Left kidney (tissue), 2 donors: ENCODE measurements around the gene DHRSX. TPM values are rescaled to one million over a fixed set of nuclear protein-coding genes. Genes with fewer than 3 reads are reported as not detected.
"Not testable (repeated sequence)": the region's sequence is repeated elsewhere in the genome, so short reads cannot be mapped to it uniquely, and the experiment has no call there.

Experiments used
- DNase-seq: peaks from one replicate; pipeline ENCODE4 v3.0.0-alpha.2; 2013
- polyA plus RNA-seq: library from polyadenylated mRNA; unstranded; fragments of 120-200 nt; gene quantifications from one replicate; pipeline ENCODE4 v1.2.1, GENCODE V29; 2013; ENCODE audit not compliant: insufficient read length

Gene DHRSX
- polyA plus RNA-seq, 1 donor, result 27.5 TPM

GRCh38 chrX:2397229-2398063, 103.3 kb downstream of the DHRSX start:
- DNase-seq, result no peak

- DNase-seq, result no peak
Measured at GRCh38 chrX:2395261-2395992, 105.3 kb downstream of the DHRSX start.

GRCh38 chrX:2391869-2392606, 108.7 kb downstream of the DHRSX start:
- DNase-seq, result no peak

DNA sequence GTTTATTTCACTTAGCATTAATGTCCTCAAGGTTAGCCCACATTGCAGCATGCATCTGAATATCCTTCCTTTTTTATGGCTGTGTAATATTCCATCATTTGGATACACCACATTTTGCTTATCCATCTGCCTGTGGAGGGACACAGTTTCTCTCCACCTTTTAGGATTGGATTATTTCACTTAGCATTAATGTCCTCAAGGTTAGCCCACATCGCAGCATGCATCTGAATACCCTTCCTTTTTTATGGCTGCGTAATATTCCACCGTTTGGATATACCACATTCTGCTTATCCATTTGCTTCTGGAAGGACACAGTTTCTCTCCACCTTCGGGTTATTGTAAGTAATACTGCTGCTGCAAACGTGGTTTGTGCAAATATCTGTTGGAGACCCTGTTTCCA, 110.0 kb downstream of the DHRSX start:
- DNase-seq, result no peak

- DNase-seq, result not testable (repeated sequence)
Measured at GRCh38 chrX:2389731-2390130, 111.0 kb downstream of the DHRSX start.

GRCh38 chrX:2389324-2389723, 111.5 kb downstream of the DHRSX start:
- no peak for DNase-seq

DNA sequence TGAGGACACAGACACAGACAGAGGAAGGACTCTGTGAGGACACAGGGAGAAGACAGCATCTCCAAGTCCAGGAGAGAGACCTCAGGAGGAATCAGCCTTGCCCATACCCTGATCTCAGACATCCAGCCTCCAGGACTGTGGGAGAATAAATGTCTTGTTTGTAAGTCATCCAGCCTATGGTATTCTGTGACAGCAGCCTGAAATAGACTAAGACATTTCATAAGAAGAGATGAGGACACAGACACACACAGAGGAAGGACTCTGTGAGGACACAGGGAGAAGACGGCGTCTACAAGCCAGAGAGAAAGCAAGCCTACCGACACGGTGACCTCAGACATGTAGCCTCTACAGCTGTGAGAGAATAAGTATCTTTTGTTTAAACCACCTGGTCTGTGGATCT, 112.1 kb downstream of the DHRSX start:
- no peak for DNase-seq

DNA sequence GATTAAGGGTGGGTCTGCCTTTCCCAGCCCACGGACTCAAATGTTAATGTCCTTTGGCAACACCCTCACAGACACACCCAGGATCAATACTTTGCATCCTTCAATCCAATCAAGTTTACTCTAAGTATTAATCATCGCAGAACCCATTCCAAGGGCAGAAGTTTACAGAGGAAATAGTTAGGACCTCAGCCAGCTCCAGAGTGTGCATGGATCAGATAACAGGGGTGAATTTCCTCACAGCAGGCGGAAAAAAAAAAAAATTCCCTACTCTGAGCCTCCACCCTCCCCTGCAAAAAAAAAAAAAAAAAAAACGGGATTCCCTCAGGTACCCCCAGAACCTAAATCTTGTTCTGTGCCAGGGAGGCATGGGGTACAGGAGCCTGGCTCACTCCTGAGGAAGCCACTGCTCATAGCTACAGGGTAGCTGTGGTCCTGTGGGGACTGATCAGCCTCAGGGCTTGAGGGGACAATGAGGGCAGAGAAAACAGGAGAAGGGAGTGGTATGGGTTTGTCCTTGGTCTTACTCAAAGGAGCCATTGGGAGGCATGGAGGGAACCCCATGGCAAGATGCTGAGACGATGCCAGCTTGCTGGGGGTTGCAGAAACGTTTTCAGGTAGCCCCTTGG, 113.0 kb downstream of the DHRSX start:
- DNase-seq, result no peak

- no peak for DNase-seq
Measured at GRCh38 chrX:2385224-2385623, 115.6 kb downstream of the DHRSX start.

DNA sequence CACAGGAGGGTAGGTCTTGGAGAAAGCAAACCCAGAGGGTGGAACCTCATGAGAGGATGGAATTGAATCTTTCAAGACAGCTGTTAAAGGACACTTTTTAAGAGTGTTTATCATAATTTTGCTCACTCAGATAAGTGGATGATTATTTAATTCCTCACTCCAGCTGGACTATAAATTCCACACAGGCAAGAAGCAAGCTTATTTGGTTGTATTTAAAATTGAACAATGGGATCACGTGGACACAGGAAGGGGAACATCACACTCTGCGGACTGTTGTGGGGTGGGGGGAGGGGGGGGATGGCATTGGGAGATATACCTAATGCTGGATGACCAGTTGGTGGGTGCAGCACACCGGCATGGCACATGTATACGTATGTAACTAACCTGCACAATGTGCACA, 116.3 kb downstream of the DHRSX start:
- DNase-seq, result no peak

DNA sequence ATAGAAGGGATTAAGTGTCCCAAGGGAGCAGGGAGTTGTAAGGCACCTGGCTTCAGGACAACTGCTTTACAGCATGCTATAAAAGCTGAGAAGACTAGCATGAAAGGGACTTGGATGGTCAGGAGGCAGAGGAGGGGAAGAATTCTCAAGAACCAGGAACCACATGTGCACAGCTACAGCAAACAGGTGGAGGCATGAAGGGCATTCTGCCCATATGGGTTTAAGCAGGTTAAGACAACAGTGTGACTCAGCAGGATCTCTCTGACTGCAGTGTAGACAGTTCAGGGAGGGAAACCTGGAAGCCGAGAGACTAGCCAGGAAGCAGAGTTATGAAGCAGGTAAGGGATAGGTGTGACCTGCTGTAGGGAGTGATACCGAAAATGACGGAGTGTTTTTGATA, 117.0 kb downstream of the DHRSX start:
- DNase-seq, result no peak

GRCh38 chrX:2383144-2383543, 117.6 kb downstream of the DHRSX start:
- no peak for DNase-seq

GRCh38 chrX:2382433-2383048, 118.2 kb downstream of the DHRSX start:
- not testable (repeated sequence) for DNase-seq

DNA sequence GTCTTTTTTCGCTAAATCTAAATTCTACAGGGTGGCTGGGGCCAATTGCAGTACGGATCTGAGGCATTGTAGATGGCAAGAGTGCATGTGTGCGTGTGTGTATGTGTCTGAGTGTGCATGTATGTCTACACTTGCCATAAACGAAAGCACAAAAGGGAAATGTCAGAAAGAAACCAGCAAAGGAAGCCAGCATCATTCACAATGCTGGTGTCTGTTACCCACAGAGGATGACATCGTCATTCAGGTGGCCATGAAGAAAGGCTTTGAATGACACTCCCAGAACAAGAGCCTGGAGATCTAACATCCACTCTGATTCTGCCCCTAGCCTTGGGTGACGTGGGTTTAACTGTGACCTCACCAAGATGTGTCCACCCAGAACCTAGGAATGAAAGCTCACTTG, 124.6 kb downstream of the DHRSX start:
- no peak for DNase-seq

DNA sequence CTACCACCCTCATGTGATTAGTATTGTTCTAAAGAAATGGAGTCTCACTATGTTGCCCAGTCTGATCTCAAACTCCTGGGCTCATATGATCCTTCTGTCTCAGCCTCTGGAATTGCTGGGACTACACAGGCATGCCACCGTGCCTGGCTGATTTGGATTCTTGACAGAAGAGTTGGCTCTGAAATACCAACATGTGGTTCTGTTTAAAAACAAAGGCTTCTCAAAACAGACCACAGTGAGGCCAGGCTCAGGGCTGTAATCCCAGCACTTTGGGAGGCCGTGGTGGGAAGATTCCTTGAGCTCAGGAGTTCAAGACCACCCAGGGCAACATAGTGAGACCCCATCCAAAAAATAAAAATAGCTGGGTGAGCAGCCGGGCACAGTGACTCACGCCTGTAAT, 126.7 kb downstream of the DHRSX start:
- no peak for DNase-seq

GRCh38 chrX:2373615-2374014, 127.2 kb downstream of the DHRSX start:
- DNase-seq, result no peak

DNA sequence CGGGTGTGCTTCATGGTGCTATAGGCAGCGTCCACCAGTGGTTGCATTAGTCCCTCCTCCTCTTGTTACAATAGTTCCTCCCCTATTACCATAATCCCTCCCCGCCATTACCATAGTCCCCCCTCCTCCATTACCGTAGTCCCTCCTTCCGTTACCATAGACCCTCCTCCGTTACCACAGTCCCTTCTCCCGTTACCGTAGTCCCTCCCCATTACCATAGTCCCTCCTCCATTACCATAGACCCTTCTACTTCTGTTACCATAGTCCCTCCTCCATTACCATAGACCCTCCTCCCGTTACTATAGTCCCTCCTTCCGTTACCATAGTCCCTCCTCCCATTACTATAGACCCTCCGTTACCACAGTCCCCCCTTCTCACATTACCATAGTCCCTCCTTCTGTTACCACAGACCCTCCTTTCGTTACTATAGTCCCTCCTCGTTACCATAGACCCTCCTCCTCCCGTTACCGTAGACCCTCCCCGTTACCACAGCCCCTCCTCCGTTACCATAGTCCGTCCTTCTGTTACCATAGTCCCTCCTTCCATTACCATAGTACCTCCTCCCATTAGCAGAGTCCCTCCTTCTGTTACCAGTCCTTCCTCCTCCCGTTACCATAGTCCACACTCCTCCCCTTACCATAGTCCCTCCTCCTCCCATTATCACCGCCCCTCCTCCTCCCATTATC, 129.6 kb downstream of the DHRSX start:
- DNase-seq, result peak; percentile 31

DNA sequence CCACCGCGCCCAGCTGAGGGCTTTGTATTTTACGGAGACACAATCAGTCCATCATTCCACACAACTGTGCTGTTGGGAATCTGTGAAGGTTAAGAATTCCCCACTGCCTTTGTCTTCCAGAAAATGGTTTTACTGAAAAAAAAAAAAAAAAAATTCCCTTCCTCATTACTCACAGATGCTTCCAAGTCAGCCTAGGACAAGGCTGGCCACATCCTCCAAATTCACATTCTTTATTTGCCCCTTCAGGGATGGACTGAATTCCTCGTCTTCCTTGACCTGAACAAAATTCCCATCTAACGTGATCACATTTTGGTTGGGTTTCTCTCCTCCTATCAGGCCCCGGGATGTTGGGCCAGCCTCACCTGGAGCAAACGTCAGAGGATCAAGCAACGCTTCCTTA, 130.3 kb downstream of the DHRSX start:
- no peak for DNase-seq

DNA sequence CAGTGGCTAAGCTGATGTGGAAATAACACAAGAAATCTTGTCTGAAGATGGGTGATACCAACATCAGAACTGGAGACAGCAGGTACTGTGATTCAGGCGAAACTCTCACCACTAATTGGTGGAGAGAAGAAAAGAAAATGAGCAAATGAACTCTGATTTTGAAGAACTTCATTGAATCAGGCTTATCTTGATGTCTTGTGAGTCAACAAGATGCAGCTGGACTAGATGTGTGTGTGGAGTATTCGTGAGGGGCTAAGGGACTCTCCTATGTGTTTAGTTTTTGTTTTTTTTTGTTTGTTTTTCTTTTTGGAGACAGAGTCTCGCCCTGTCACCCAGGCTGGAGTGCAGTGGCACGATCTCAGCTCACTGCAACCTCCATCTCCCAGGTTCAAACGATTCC, 131.6 kb downstream of the DHRSX start:
- DNase-seq, result no peak

DNA sequence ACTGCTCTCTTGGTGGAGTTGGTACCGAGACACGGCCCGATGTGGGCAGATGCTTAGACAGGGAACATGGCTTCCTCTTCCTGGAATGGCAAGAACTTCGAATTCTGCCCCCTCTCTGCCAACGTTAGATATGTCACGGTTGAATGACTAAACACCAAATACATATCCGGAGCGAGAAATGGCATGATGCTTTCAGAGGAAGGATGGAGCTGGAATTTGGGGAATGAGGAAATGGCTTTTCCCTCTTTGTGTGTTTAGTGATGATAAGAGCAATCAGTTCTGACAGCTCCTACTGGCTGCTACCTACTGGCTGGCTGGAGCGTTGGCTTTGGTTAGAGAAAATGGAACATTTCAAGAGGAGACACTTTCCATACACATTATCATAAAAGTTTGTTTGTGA, 140.0 kb downstream of the DHRSX start:
- DNase-seq, result no peak

GRCh38 chrX:2359522-2359921, 141.3 kb downstream of the DHRSX start:
- not testable (repeated sequence) for DNase-seq
